ENCODE measurements around the gene PPM1K. TPM values are rescaled to one million over a fixed set of nuclear protein-coding genes. Genes with fewer than 3 reads are reported as not detected.

The PPM1K gene
- total RNA-seq (10 to 100 TPM; 19.1 to 23.2 TPM), polyA plus RNA-seq (ENCODE audit: insufficient read length in 6 of 6) (10 to 100 TPM; 18.4 to 27.9 (median 22.5) TPM)
- long read RNA-seq, donor 1, full-length matches to known transcripts: 1 of 1 reads
- long read RNA-seq, donor 1, partial matches to known transcripts: 0 of 1 reads
- long read RNA-seq, donor 1, other reads (novel, unspliced or antisense): 0 of 1 reads
- long read RNA-seq, donor 2, full-length matches to known transcripts: 3 of 3 reads
- long read RNA-seq, donor 2, partial matches to known transcripts: 0 of 3 reads
- long read RNA-seq, donor 2, other reads (novel, unspliced or antisense): 0 of 3 reads
- long read RNA-seq, donor 3, partial matches to known transcripts: 0 of 2 reads
- long read RNA-seq, donor 3, other reads (novel, unspliced or antisense): 0 of 2 reads
- long read RNA-seq, donor 4, full-length matches to known transcripts: 8 of 16 reads
- long read RNA-seq, donor 4, partial matches to known transcripts: 7 of 16 reads
- long read RNA-seq, donor 4, other reads (novel, unspliced or antisense): 1 of 16 reads
- long read RNA-seq, donor 5: 0 reads
- long read RNA-seq, donor 6, full-length matches to known transcripts: 1 of 1 reads
- long read RNA-seq, donor 6, partial matches to known transcripts: 0 of 1 reads
- long read RNA-seq, donor 6, other reads (novel, unspliced or antisense): 0 of 1 reads
- long read RNA-seq, donor 7: 0 reads
- long read RNA-seq, donor 8, full-length matches to known transcripts: 3 of 3 reads
- long read RNA-seq, donor 8, partial matches to known transcripts: 0 of 3 reads
- long read RNA-seq, donor 8, other reads (novel, unspliced or antisense): 0 of 3 reads
- long read RNA-seq, donor 9: 0 reads
- long read RNA-seq, donor 10, full-length matches to known transcripts: 8 of 17 reads
- long read RNA-seq, donor 10, partial matches to known transcripts: 6 of 17 reads
- long read RNA-seq, donor 10, other reads (novel, unspliced or antisense): 3 of 17 reads
- long read RNA-seq, donor 11, full-length matches to known transcripts: 9 of 20 reads
- long read RNA-seq, donor 11, partial matches to known transcripts: 11 of 20 reads
- long read RNA-seq, donor 11, other reads (novel, unspliced or antisense): 0 of 20 reads
- long read RNA-seq, donor 12, partial matches to known transcripts: 7 of 8 reads
- long read RNA-seq, donor 12, other reads (novel, unspliced or antisense): 0 of 8 reads

GRCh38 chr4:88284439-88285234 is at the start of gene PPM1K:
PPM1K (minus strand) TSS chr4:88284561; CDS start chr4:88278583, 5,978 bp downstream.
- Histone ChIP-seq H3K4me1 (peaks cover 9 to 28% of the 10 kb centered on the region in 2 donors), H3K9me3 (no peaks in the 10 kb centered on the region), H3K36me3 (no peaks in the 10 kb centered on the region), H3K4me3 (peak within 1 kb of the TSS; percentile 78 to 79), H3K27me3 (no peaks in the 10 kb centered on the region), H3K27ac (peak within 1 kb of the TSS; percentile 92 to 100)
- ATAC-seq (peak; percentile 96), DNase-seq (peak; percentile 98 to 100 (median 100))
- TF ChIP-seq CTCF (IDR thresholded peaks at IDR 0.05): peak in 1 of 2 donors; percentile 37
- intact Hi-C loops (cut with DNase I): no loop called here

- no peak for TF ChIP-seq CTCF (IDR thresholded peaks at IDR 0.05)
- Histone ChIP-seq H3K27me3 (no peaks in the 10 kb centered on the region), H3K4me3 (no peak overlapping the region), H3K27ac (no peak overlapping the region), H3K36me3 (no peaks in the 10 kb centered on the region), H3K4me1 (no peaks in the 10 kb centered on the region), H3K9me3 (no peaks in the 10 kb centered on the region)
- ATAC-seq: peak; percentile 41
- DNase-seq: peak in 2 of 4 donors; percentile 25 to 58
- intact Hi-C loops (cut with DNase I): no loop called here
Observed at GRCh38 chr4:88333741-88334405, 49.5 kb upstream of the PPM1K start.

DNA sequence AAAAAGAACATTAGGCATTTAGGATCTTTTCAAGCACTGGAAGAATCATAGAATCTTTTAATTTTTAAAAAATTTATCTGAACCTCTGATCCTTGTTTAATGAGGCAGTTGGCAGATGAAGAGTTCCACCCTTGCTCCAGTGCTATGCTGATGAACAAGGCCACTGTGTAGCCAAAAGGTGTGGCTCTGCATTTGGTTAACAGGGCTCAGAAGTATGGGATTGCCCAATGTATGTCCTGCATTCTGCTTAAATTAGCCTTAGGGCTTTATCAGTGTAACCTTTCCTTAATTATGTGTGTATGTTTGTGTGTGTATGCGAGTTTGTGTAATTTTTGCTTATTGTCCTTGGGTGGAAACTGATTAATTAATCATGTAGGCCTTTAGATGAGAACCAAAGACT is 43.3 kb upstream of the PPM1K start:
- Histone ChIP-seq H3K4me3 (no peak overlapping the region), H3K36me3 (no peaks in the 10 kb centered on the region), H3K4me1 (no peaks in the 10 kb centered on the region), H3K9me3 (no peaks in the 10 kb centered on the region), H3K27me3 (no peaks in the 10 kb centered on the region), H3K27ac (no peak overlapping the region)
- no peak for ATAC-seq
- intact Hi-C loops (cut with DNase I): no loop called here
- no peak for DNase-seq
- TF ChIP-seq CTCF (IDR thresholded peaks at IDR 0.05): no peak

DNA sequence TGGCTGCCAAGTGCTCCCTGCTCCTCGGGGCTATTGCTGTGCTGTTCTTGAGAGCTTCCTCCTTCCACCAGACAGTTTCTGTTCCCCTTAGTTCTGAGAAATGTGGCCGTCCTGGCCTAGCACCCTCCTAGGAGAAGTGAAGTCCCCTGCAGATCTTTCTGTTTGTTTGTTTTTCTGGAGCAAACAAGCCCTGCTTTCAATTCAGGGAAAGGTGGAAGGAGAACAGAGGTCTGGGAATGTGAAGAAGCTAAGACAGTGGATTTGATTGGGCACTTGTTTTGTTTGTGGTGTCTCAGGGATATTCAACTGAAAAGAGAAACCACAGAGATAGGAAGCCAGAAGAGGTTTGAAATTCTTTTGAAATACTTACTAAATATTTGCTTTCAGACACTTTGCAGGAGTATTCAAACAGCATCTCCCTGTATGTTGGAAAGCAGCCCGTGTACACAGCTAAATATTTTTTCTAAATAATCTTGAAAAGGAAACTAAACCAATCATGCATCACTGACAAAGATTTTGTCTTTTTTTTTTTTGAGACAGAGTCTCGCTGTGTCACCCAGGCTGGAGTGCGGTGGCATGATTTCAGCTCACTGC is 36.5 kb upstream of the PPM1K start:
- Histone ChIP-seq H3K4me1 (peaks cover 0 to 14% of the 10 kb centered on the region in 2 donors), H3K27ac (peak overlapping the region in 1 of 2 donors; percentile 65), H3K27me3 (no peaks in the 10 kb centered on the region), H3K36me3 (no peaks in the 10 kb centered on the region), H3K9me3 (no peaks in the 10 kb centered on the region), H3K4me3 (no peak overlapping the region)
- ATAC-seq: peak; percentile 92
- DNase-seq: peak in 1 of 4 donors; percentile 52
- intact Hi-C loops (cut with DNase I): no loop called here
- no peak for TF ChIP-seq CTCF (IDR thresholded peaks at IDR 0.05)

Data from left lung (tissue), 14 donors.